GM21576 (cell line): Measurements from ENCODE around the gene SLC39A2.
"Not testable (repeated sequence)": the region's sequence is repeated elsewhere in the genome, so short reads cannot be mapped to it uniquely, and the experiment has no call there.

Experiments used
- ATAC-seq: cut with Tn5 transposase; IDR thresholded peaks from one replicate; pipeline ENCODE4 v1.9.1; 2021; ENCODE audit warnings: mild to moderate bottlenecking, moderate library complexity; ENCODE audit not compliant: unreplicated experiment

SLC39A2 gene

DNA sequence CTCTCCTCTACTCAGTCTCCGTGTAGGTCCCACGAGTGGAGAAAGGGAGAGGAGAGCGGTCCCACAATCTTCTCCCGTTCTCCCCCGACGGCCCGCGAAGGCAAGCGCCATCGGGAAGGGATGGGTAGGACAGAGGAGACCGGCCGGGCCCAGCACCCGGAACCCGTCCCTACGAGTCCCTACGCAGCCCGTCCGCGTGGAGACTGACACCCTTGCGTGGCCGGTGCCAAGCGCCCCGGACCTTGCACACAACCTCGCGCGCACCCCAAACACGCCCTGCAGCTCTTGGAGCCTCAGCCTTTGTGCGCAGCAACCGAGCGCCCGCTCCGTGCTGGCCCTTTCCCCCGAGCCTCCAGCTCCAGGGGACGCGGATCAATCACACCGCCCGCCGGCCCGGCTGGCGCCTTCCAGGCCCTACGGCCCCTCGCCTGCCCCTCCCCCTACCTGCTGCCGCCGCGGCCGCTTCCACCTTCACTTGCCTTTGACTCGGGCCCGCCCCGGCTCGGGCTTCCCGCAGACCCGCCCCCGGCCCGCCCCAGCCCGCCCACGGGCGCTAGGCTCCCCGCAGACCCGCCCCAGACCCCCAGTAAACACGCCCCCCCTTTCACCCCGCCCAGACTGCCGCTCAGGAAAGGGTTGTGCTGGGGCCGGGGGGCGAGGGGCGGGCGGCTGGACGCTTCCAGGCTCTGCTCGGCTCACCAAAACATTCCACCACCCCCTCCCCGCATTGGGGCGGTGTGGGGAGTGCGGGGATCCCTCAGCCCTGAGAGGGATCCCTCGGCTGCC, 25.7 kb downstream of the SLC39A2 start, which contains the start of gene NDRG2:
TSS of gene NDRG2 (minus strand) at position 477 of the 786 bp plus-strand sequence. CDS start 1,746 bp downstream, outside the sequence.
- no peak for ATAC-seq

GRCh38 chr14:21025371-21026273, 26.5 kb downstream of the SLC39A2 start:
- ATAC-seq = no peak

DNA sequence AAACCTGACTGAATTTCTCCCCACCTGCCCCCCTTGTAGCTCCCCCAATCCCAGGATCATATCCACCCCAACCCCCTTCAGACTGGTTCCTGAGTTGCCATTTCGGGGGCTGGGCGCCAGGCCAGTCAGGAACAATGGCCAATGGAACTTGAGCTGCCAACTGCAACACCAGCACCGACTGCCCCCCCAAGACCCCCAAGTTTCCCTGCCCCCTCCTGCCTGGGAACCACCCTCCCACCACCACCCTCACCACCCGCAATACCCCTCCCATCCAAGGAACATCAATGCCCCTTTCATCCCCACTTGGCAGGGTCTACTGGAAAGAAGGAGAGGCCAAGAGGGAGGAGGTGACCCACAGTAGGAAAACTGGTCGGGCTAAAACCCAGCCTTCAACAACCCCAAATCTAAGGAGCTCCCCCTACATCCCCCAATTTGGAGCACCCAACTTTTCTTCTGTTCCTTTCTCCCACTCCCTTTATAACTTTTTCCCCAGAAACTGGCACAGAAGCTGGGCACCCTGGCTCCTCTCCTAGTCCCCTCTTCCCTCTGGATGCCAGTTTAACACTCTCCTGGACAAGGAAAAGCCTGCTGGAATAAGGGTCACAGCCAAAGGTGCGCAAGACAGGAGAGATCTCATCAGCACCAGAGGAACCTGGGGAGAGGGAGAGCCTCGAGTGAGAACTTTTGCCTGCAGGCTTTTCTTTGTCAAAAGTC, 27.3 kb downstream of the SLC39A2 start:
- no peak for ATAC-seq

GRCh38 chr14:21026988-21027315, 27.9 kb downstream of the SLC39A2 start:
- no peak for ATAC-seq

GRCh38 chr14:21029917-21030316, 30.8 kb downstream of the SLC39A2 start, which contains the start of gene TPPP2:
Gene TPPP2 (plus strand): TSS chr14:21030217. CDS start chr14:21030582, 365 bp downstream.
- ATAC-seq = no peak

DNA sequence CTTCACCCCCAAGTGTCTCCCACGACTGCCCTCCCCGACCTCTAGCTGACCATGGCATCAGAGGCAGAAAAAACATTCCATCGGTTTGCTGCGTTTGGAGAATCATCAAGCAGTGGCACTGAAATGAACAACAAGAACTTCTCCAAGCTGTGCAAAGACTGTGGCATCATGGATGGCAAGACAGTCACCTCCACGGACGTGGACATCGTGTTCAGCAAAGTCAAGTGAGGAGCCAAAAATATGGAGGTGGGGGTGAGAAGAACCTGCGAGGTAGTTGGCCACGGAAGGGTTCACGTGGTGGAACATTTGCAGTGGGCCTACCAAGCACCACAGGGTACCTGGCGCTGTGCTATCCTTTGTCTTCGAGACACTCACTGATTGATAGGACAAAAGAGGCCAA, 31.4 kb downstream of the SLC39A2 start:
- ATAC-seq = no peak

DNA sequence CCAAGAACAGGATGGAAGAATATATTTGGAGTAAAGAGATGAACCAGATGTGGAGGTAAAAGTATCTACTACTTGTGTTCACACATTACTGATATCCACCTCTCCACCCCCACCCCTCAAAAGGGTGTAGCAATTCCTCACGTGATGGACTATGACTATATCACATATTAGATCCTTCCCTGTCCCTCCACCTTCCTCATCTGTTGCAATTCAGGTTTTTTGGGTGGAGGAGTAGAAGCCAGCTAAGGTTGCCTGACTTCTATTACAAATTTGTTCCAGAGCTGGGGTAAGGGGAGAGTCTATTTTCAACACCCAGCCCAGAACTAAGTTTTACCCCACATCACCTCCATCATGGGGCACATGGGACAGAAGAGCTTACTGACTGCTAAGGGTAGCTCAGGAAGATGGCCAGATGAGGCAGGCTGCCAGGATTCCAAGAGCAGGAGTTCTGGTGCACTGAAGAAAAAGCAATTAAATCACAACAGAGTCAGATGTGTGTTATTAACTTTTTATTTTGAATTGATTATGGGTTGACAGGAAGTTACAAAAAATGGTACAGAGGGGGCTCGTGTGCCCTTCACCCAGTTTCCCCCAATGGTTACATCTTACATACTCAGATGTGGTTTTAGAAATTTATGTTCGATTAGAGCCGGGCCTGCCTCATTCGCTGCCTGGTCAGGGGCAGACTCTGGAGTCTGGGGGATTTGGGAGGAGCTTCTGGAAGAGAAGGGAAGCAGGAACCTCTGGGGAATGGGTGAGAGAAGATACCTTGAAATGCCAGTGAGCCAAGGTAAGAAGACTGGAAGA, 33.4 kb downstream of the SLC39A2 start:
- no peak for ATAC-seq

DNA sequence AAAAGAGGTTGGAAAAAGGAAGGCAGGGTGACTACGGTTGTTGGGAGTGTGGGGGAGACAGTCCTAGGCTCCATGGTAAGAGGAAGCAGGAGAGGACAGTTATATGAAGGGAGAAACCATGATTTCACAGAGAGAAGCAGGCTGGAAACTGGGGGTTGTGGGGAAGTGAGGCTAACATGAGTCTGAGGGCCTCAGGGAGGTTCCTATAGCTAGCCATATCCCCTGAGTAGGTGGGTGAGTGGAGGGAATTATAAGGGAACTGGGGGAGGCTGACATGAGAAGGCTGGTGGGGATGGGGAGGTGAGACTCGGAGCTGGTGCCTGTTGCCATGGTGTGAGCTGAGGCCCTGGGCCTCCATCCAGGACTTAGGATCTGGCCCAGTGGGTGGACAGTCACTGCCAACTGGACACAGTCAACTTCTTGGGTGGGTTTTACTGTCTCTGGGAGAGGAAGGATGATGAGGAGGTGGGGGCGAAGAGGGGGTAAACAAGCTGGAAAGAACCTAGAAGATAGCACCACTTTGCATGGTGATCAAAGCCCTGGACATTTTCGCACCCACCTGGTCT, 34.1 kb downstream of the SLC39A2 start:
- no peak for ATAC-seq

DNA sequence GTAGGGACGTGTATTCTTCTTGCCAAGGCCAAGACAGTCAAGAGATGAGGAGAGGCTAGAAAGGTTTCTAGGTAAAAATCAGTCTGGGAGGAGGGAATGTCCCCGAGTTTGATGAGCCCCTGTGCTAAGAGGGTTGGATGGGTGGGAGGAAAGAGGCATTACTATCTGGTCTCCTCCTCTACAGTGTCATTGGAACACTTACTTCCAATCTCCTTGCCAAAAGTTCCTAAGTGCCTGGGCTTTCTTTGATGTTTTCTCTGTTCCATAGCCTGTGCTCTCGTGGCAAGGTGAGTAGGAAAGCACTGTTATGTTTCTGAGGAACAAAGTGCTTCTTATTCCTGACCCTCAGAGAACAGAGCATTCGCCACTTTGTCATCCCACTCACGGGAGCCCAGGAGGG, 35.6 kb downstream of the SLC39A2 start, which contains the start of gene RNASE13:
TSS of gene RNASE13 (minus strand) at position 101 of the 400 bp plus-strand sequence. CDS start 519 bp downstream, outside the sequence.
- ATAC-seq = no peak

DNA sequence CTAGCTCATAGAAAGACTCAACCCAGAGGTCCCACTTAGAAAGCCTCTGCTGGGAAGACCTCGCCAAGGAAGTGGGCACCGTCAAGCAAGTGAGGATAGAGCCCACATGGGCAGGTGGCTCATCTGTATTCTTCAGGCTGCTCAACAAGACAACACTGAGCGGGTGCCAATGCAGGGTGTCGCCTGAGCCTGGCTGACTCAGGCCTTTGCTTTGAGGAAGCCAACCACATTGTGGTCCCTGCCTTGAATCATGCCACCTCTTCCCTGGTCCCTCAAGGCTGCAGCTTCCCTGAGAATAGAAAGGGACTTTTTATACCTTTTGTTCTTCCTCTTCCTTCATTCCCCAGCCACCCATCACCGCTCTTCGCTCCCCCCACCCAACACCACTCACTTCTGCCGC, 37.7 kb downstream of the SLC39A2 start:
- no peak for ATAC-seq

DNA sequence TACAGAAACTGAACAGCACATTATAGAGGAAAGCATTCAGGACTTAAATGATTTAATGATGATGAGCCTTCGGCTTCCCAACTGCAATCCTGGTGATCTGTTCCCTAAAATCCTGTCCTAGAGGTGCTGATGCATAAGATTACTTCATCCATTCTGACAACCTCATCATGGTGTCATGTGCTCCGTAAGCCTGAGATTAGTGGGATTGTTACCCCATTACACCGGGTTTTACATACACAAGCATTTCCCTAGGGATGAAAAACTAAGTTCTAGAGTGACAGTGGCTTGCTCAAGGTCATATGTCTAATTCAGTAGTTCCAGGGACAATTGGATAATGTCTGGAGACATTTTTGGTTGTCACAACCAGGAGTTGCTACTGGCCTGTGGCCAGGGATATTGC, 38.1 kb downstream of the SLC39A2 start:
- ATAC-seq = no peak

DNA sequence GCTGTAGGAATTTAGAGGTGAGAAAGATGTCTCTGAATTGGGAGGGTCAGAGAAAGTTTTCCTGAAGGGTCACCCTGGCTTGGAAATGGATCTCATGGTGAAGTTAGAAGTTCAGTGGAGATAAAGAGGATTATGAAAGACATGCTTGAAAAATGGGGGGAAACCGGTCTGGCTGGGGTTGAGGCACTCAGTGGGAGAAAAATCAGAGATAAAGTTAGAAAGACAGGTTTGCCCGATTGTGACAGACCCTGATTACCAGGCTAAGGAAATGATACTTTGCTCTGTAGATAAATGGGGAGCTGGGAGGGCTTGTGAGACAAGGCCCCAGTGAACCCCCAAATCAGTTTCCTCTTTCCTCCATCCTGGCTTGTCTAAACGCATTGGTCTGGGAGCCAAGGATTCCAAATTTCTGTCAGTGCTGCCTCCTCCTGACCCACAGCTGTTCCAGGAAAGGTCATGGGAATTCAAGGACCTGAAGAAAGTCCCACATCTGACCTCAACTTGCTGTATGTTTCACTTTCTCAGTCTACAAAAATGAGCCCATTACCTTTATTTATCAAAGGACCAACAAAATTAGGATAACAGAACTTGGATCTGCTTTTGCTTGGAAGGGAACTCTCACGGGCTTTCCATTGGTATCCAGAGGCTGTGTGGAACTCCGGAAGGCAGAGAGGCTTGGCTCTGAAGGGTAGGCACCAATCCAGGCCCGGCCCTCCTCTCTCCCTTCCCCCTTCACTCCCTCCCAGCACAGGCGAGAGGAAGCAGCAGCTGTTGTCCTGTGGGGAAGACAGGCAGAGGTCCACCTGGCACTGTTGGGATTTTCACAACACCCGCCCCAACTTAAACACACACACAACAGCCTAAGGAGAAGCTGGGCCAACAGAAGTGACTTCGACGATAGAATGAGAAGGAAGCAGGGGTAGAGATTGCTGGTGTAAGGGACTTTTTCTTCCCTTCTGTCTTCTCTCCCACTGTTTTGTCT, 39.6 kb downstream of the SLC39A2 start:
- no peak for ATAC-seq

GRCh38 chr14:21039585-21040369, 40.7 kb downstream of the SLC39A2 start:
- ATAC-seq = no peak

- ATAC-seq = no peak
Observed at GRCh38 chr14:21040370-21040925, 41.4 kb downstream of the SLC39A2 start.

DNA sequence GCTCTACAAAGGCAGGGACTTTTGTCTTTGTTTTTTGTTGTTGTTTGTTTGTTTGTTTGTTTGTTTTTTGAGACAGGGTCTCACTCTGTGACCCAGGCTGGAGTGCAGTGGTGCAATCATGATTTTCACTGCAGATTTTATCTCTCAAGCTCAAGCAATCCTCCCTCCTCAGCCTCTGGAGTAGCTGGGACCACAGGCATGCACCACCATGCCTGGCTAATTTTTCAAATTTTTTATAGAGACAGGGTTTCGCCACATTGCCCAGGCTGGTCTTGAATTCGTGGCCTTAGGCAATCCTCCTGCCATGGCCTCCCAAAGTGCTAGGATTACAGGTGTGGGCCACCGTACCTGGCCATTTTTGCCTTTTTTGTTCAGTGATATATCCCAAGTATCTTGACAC, 41.8 kb downstream of the SLC39A2 start:
- ATAC-seq = not testable (repeated sequence)

DNA sequence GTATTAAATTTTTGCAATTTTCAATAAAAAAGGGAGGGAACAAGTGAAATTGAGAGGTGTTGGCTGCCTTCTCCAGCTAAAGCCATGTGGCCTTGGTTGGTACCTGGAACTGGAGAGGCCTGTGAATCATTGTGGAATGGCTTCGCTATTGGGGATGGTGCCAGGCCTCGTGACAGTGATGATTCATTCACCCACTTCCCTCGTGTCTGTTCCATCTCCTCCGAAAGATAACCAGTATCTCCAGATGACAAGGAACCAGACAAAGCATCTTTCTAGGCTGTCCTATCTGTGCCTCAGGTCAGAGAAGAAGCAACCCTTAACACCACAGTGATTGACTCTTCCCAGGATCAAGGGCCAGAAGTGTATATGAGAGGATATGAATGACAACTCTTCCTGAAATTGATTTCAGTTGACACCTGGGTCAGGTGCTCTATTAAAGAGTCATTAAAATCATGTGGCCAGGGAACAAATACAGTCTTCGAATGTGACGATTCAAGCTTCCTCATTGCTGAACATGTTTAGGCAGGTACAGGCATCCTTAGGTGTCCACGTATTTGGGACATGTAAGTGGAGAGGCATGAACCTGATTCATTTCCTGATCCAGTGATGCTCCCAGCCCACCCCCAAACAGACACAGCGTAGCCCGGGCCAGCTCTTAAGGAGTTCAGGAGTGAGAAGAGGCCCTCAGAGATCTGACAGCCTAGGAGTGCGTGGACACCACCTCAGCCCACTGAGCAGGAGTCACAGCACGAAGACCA, 42.8 kb downstream of the SLC39A2 start, which contains the start of gene RNASE7:
TSS of gene RNASE7 (plus strand) at position 687 of the 758 bp plus-strand sequence. CDS start 631 bp downstream, outside the sequence.
- ATAC-seq = no peak

DNA sequence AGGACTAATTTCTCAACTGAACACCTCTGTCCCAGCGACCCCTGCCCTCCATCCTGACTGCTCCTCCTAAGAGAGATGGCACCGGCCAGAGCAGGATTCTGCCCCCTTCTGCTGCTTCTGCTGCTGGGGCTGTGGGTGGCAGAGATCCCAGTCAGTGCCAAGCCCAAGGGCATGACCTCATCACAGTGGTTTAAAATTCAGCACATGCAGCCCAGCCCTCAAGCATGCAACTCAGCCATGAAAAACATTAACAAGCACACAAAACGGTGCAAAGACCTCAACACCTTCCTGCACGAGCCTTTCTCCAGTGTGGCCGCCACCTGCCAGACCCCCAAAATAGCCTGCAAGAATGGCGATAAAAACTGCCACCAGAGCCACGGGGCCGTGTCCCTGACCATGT, 43.8 kb downstream of the SLC39A2 start:
- ATAC-seq = no peak
